ENCODE measurements around the gene BAAT. TPM values are rescaled to one million over a fixed set of nuclear protein-coding genes. Genes with fewer than 3 reads are reported as not detected.

The BAAT gene
- total and polyA plus RNA-seq, 4 experiments from 2014 or later, result 0.08 to 0.15 TPM; not detected in 2

Other genes starting within 250 kb of the BAAT start
- 10 to 100 TPM; 20.9 to 23.0 TPM for gene MRPL50, start 13.6 kb upstream of the BAAT start, total RNA-seq
- 10 to 100 TPM; 18.6 to 21.0 TPM for gene MRPL50, start 13.6 kb upstream of the BAAT start, polyA plus RNA-seq
- 10 to 100 TPM; 22.1 to 23.2 TPM for gene ZNF189, start 13.8 kb upstream of the BAAT start, total RNA-seq
- gene ZNF189, start 13.8 kb upstream of the BAAT start, polyA plus RNA-seq, result 1 to 10 TPM in 1 of 2 donors, under 1 TPM in 1; 0.95 to 2.6 TPM
- gene ALDOB, start 50.8 kb upstream of the BAAT start, total RNA-seq, result not detected
- gene ALDOB, start 50.8 kb upstream of the BAAT start, polyA plus RNA-seq, result not detected
- gene RNF20, start 148.8 kb upstream of the BAAT start, total RNA-seq, result 10 to 100 TPM; 64.5 to 67.4 TPM
- gene RNF20, start 148.8 kb upstream of the BAAT start, polyA plus RNA-seq, result 10 to 100 TPM; 23.6 to 48.0 TPM
- not detected for gene PPP3R2, start 210.0 kb upstream of the BAAT start, total RNA-seq
- not detected for gene PPP3R2, start 210.0 kb upstream of the BAAT start, polyA plus RNA-seq